ENCODE data around the gene SAXO2.
"Not testable (repeated sequence)": the region's sequence is repeated elsewhere in the genome, so short reads cannot be mapped to it uniquely, and the experiment has no call there.

Gene SAXO2

GRCh38 chr15:82313951-82314768, 51.5 kb downstream of the SAXO2 start:
- not testable (repeated sequence) for DNase-seq, ATAC-seq

GRCh38 chr15:82314769-82315518, 52.3 kb downstream of the SAXO2 start:
- DNase-seq (no peak), ATAC-seq (no peak)

GRCh38 chr15:82315519-82316246, 53.1 kb downstream of the SAXO2 start:
- ATAC-seq (no peak), DNase-seq (no peak)

GRCh38 chr15:82316247-82317090, 53.9 kb downstream of the SAXO2 start:
- ATAC-seq, DNase-seq: not testable (repeated sequence)

GRCh38 chr15:82317091-82317489, 54.5 kb downstream of the SAXO2 start:
- DNase-seq (no peak), ATAC-seq (no peak)

GRCh38 chr15:82317516-82317915, 54.9 kb downstream of the SAXO2 start:
- DNase-seq, ATAC-seq: not testable (repeated sequence)

GRCh38 chr15:82318281-82318680, 55.7 kb downstream of the SAXO2 start:
- DNase-seq, ATAC-seq: not testable (repeated sequence)

- not testable (repeated sequence) for DNase-seq, ATAC-seq
Measured at GRCh38 chr15:82319522-82320278, 57.1 kb downstream of the SAXO2 start.

GRCh38 chr15:82320861-82321260, 58.2 kb downstream of the SAXO2 start:
- ATAC-seq, DNase-seq: not testable (repeated sequence)

GRCh38 chr15:82322488-82322887, 59.9 kb downstream of the SAXO2 start:
- not testable (repeated sequence) for ATAC-seq, DNase-seq

GRCh38 chr15:82324831-82325230, 62.2 kb downstream of the SAXO2 start:
- ATAC-seq, DNase-seq: not testable (repeated sequence)

GRCh38 chr15:82325646-82326045, 63.0 kb downstream of the SAXO2 start:
- DNase-seq, ATAC-seq: not testable (repeated sequence)

- DNase-seq, ATAC-seq: not testable (repeated sequence)
Measured at GRCh38 chr15:82326896-82327295, 64.3 kb downstream of the SAXO2 start.

GRCh38 chr15:82327372-82327771, 64.8 kb downstream of the SAXO2 start:
- ATAC-seq, DNase-seq: not testable (repeated sequence)

GRCh38 chr15:82329039-82329438, 66.4 kb downstream of the SAXO2 start:
- DNase-seq, ATAC-seq: not testable (repeated sequence)

GRCh38 chr15:82330921-82331320, 68.3 kb downstream of the SAXO2 start:
- DNase-seq, ATAC-seq: not testable (repeated sequence)

GRCh38 chr15:82331576-82332304, 69.1 kb downstream of the SAXO2 start:
- ATAC-seq, DNase-seq: not testable (repeated sequence)

- DNase-seq, ATAC-seq: not testable (repeated sequence)
Measured at GRCh38 chr15:82332711-82333602, 70.3 kb downstream of the SAXO2 start.
